NCI-H1048 (cell line): ENCODE results near the gene CUEDC1.
A peak's percentile ranks its signal among the peaks of the same experiment; 100 is the strongest.

Experiments
- DNase-seq: peaks from one replicate; lab custom pipeline; 2025; lab: John Stamatoyannopoulos, UW

The CUEDC1 gene

GRCh38 chr17:57915544-57915943 is 39.7 kb downstream of the CUEDC1 start:
- DNase-seq = no peak

GRCh38 chr17:57914273-57915142 is 40.7 kb downstream of the CUEDC1 start:
- DNase-seq = no peak

- DNase-seq = no peak
These were observed 41.5 kb downstream of the CUEDC1 start for GRCh38 chr17:57913575-57914272.

- DNase-seq = peak; percentile 64
These were observed 43.2 kb downstream of the CUEDC1 start for GRCh38 chr17:57911834-57912673.

- no peak for DNase-seq
These were observed 44.5 kb downstream of the CUEDC1 start for GRCh38 chr17:57910462-57911420.

- DNase-seq = no peak
These were observed 45.7 kb downstream of the CUEDC1 start for GRCh38 chr17:57909551-57909950.

GRCh38 chr17:57908278-57908677 is 46.9 kb downstream of the CUEDC1 start:
- no peak for DNase-seq

GRCh38 chr17:57906910-57907309 is 48.3 kb downstream of the CUEDC1 start:
- DNase-seq = no peak

GRCh38 chr17:57905875-57906455 is 49.2 kb downstream of the CUEDC1 start:
- DNase-seq = no peak

GRCh38 chr17:57903961-57904360 is 51.3 kb downstream of the CUEDC1 start:
- DNase-seq = no peak

GRCh38 chr17:57902800-57903759 is 52.1 kb downstream of the CUEDC1 start:
- no peak for DNase-seq

GRCh38 chr17:57902117-57902799 is 53.0 kb downstream of the CUEDC1 start:
- no peak for DNase-seq

GRCh38 chr17:57900991-57901743 is 54.0 kb downstream of the CUEDC1 start:
- DNase-seq = no peak

- no peak for DNase-seq
These were observed 55.4 kb downstream of the CUEDC1 start for GRCh38 chr17:57899822-57900221.

- DNase-seq = no peak
These were observed 55.8 kb downstream of the CUEDC1 start for GRCh38 chr17:57899391-57899790.

GRCh38 chr17:57898487-57899311 is 56.5 kb downstream of the CUEDC1 start:
- DNase-seq = no peak

GRCh38 chr17:57895382-57896060 is 59.7 kb downstream of the CUEDC1 start:
- DNase-seq = no peak
